GM19395 (cell line): Measurements from ENCODE around the gene SRC.
A peak's percentile ranks its signal among the peaks of the same experiment; 100 is the strongest.
"Not testable (repeated sequence)": the region's sequence is repeated elsewhere in the genome, so short reads cannot be mapped to it uniquely, and the experiment has no call there.

Experiments used
- ATAC-seq: cut with Tn5 transposase; IDR thresholded peaks from one replicate; pipeline ENCODE4 v1.9.1; 2021; ENCODE audit warnings: mild to moderate bottlenecking, moderate library complexity; ENCODE audit not compliant: unreplicated experiment

Gene SRC

GRCh38 chr20:37362231-37362792 lies 16.4 kb downstream of the SRC start:
- ATAC-seq, result no peak

GRCh38 chr20:37362821-37363220 lies 16.9 kb downstream of the SRC start:
- ATAC-seq, result no peak

GRCh38 chr20:37363221-37364012 lies 17.5 kb downstream of the SRC start:
- no peak for ATAC-seq

- no peak for ATAC-seq
Observed at GRCh38 chr20:37364013-37364926, 18.3 kb downstream of the SRC start.

- ATAC-seq, result no peak
Observed at GRCh38 chr20:37364927-37365272, 19.0 kb downstream of the SRC start.

GRCh38 chr20:37365760-37366638 lies 20.1 kb downstream of the SRC start:
- ATAC-seq, result peak; percentile 76

GRCh38 chr20:37366743-37367142 lies 20.8 kb downstream of the SRC start:
- ATAC-seq, result peak; percentile 16

GRCh38 chr20:37369846-37370245 lies 23.9 kb downstream of the SRC start:
- no peak for ATAC-seq

- not testable (repeated sequence) for ATAC-seq
Observed at GRCh38 chr20:37371845-37372244, 25.9 kb downstream of the SRC start.

GRCh38 chr20:37372441-37372840 lies 26.5 kb downstream of the SRC start:
- no peak for ATAC-seq

GRCh38 chr20:37373020-37373598 lies 27.2 kb downstream of the SRC start:
- ATAC-seq, result no peak

- peak; percentile 57 for ATAC-seq
Observed at GRCh38 chr20:37375227-37375626, 29.3 kb downstream of the SRC start.

- ATAC-seq, result no peak
Observed at GRCh38 chr20:37376324-37376723, 30.4 kb downstream of the SRC start.

GRCh38 chr20:37376791-37377190 lies 30.9 kb downstream of the SRC start:
- ATAC-seq, result no peak

- ATAC-seq, result peak; percentile 52
Observed at GRCh38 chr20:37377346-37378081, 31.6 kb downstream of the SRC start.

- no peak for ATAC-seq
Observed at GRCh38 chr20:37378420-37378784, 32.5 kb downstream of the SRC start.

GRCh38 chr20:37378785-37379598 lies 33.1 kb downstream of the SRC start:
- no peak for ATAC-seq

- no peak for ATAC-seq
Observed at GRCh38 chr20:37379967-37380828, 34.3 kb downstream of the SRC start.
